Prostate gland (tissue), 2 donors: ENCODE measurements around the gene GOLGA2.
"Not testable (repeated sequence)": the region's sequence is repeated elsewhere in the genome, so short reads cannot be mapped to it uniquely, and the experiment has no call there.

Source experiments
- CTCF ChIP-seq, 4 experiments: fragments of 200-600 bp in 2 of 4; fragments of 450-650 bp in 2 of 4; sonication (generic) in 2 of 4; IDR thresholded peaks; 1 replicate in 3 of 4; 2 replicates in 1 of 4; pipeline ENCODE4 v1.5.1; 2016 to 2019; ENCODE audit warnings: antibody characterized with exemption in 4 of 4, mild to moderate bottlenecking in 2 of 4, moderate library complexity in 2 of 4
- POLR2A ChIP-seq: fragments of 450-650 bp; IDR thresholded peaks from one replicate; pipeline ENCODE4 v1.6.1; 2016; ENCODE audit warnings: antibody characterized with exemption, mild to moderate bottlenecking
- POLR2AphosphoS5 ChIP-seq: sonication (generic); formaldehyde crosslinking; IDR thresholded peaks from one replicate; pipeline ENCODE4 v1.6.1; 2017; ENCODE audit warnings: antibody characterized with exemption

- not testable (repeated sequence) for TF ChIP-seq CTCF (IDR thresholded peaks at IDR 0.05); POLR2A; POLR2AphosphoS5
Observed at GRCh38 chr9:128279088-128280073, 3.6 kb upstream of the GOLGA2 start.
